Sigmoid colon (tissue), 7 donors: ENCODE results near the gene SLC27A2. TPM values are rescaled to one million over a fixed set of nuclear protein-coding genes. Genes with fewer than 3 reads are reported as not detected.

Experiments used
- DNase-seq: peaks from one replicate; pipeline ENCODE4 v3.0.0-alpha.2; 2019
- H3K27ac ChIP-seq, 4 donors: fragments of 200-600 bp; sonication (generic); one replicate each; pipeline ENCODE4 v1.5.1; 2016 to 2019; ENCODE audit warnings: mild to moderate bottlenecking in 1 of 4
- H3K27me3 ChIP-seq, 3 donors: fragments of 200-600 bp; sonication (generic); one replicate each; pipeline ENCODE4 v1.5.1; 2019; ENCODE audit warnings: mild to moderate bottlenecking in 1 of 3
- H3K36me3 ChIP-seq, 4 donors: fragments of 200-600 bp; sonication (generic); one replicate each; pipeline ENCODE4 v1.5.1; 2016 to 2019
- H3K4me1 ChIP-seq, 4 donors: fragments of 200-600 bp; sonication (generic); one replicate each; pipeline ENCODE4 v1.5.1; 2017 to 2019
- H3K4me3 ChIP-seq, 4 donors: fragments of 200-600 bp; sonication (generic); one replicate each; pipeline ENCODE4 v1.5.1; 2017 to 2019; ENCODE audit warnings: mild to moderate bottlenecking in 2 of 4, moderate library complexity in 1 of 4
- H3K9me3 ChIP-seq, 4 donors: fragments of 200-600 bp in 3 of 4; sonication (generic) in 3 of 4; one replicate each; pipeline versions ENCODE4 v1.5.1 to v1.6.1; 2013 to 2019
- CTCF ChIP-seq, 4 experiments: fragments of 450-650 bp in 3 of 4; fragments of 200-600 bp in 1 of 4; IDR thresholded peaks; one replicate each; pipeline ENCODE4 v1.5.1; 2016 to 2019; ENCODE audit warnings: antibody characterized with exemption in 4 of 4, mild to moderate bottlenecking in 3 of 4, moderate library complexity in 2 of 4
- EP300 ChIP-seq, 4 donors: sonication (generic); formaldehyde crosslinking; IDR thresholded peaks; one replicate each; pipeline ENCODE4 v1.6.1; 2017; ENCODE audit warnings: antibody characterized with exemption in 4 of 4
- POLR2A ChIP-seq, 2 donors: fragments of 450-650 bp; IDR thresholded peaks; one replicate each; pipeline ENCODE4 v1.6.1; 2016; ENCODE audit warnings: antibody characterized with exemption in 2 of 2, mild to moderate bottlenecking in 2 of 2, moderate library complexity in 2 of 2
- POLR2AphosphoS5 ChIP-seq, 4 donors: sonication (generic); formaldehyde crosslinking; IDR thresholded peaks; one replicate each; pipeline ENCODE4 v1.6.1; 2017; ENCODE audit warnings: antibody characterized with exemption in 4 of 4
- WGBS, 2 donors: extraction: QIAGEN DNeasy Blood & Tissue Kit; methylation state at CpG; one replicate each; pipeline ENCODE4 v1.1.7; 2013; 5-methylcytosine and 5-hydroxymethylcytosine counted together
- intact Hi-C: fragments of 100-400 bp; cut with DNase I; formaldehyde crosslinking; loops from one replicate; pipeline ENCODE4 v1.15.1; 2023
- polyA plus RNA-seq, 3 donors: library from polyadenylated mRNA; stranded (reverse); fragments of 200-250 nt; gene quantifications; one replicate each; pipeline ENCODE4 v1.2.3, GENCODE V29; 2013
- total RNA-seq, 4 donors: library from RNA; depleted of rRNA; stranded (reverse); fragments of >200 nt; gene quantifications; one replicate each; pipeline ENCODE4 v1.1.0, GENCODE V29; 2016
- donor health status: healthy with polysubstance abuse.
- donor health status: Bipolar disorder and iron deficiency.
- donor health status: healthy.

Gene SLC27A2
- total and polyA plus RNA-seq, 7 donors: 0.33 to 16.6 (median 4.6) TPM; not detected in 2

- Histone ChIP-seq H3K36me3 (no peaks in the 10 kb centered on the region), H3K27ac (no peak overlapping the region), H3K9me3 (no peaks in the 10 kb centered on the region), H3K27me3 (no peaks in the 10 kb centered on the region), H3K4me3 (no peak overlapping the region), H3K4me1 (peaks cover 0 to 15% (median 5%) of the 10 kb centered on the region in 4 donors)
- intact Hi-C loops: loop anchor here (2.0 to 10.0 kb wide), 3 partner anchors 723 to 1099 kb away; partner anchors contain the start of genes COPS2 and SECISBP2L
- TF ChIP-seq CTCF (IDR thresholded peaks at IDR 0.05) (no peak), POLR2AphosphoS5 (IDR thresholded peaks at IDR 0.05) (no peak), EP300 (IDR thresholded peaks at IDR 0.05) (no peak), POLR2A (IDR thresholded peaks at IDR 0.05) (no peak)
- WGBS, 2 donors: 91 to 96% methylated on average over 2 of the region's 2 CpGs
- no peak for DNase-seq
Measured at GRCh38 chr15:50143255-50143860, 38.6 kb upstream of the SLC27A2 start.

- Histone ChIP-seq H3K4me3 (no peak overlapping the region), H3K9me3 (no peaks in the 10 kb centered on the region), H3K27ac (no peak overlapping the region), H3K27me3 (no peaks in the 10 kb centered on the region), H3K36me3 (no peaks in the 10 kb centered on the region), H3K4me1 (peaks cover 0 to 15% (median 5%) of the 10 kb centered on the region in 4 donors)
- DNase-seq: no peak
- TF ChIP-seq EP300 (IDR thresholded peaks at IDR 0.05): no peak
- no peak for TF ChIP-seq CTCF (IDR thresholded peaks at IDR 0.05)
- TF ChIP-seq POLR2AphosphoS5 (IDR thresholded peaks at IDR 0.05): no peak
- TF ChIP-seq POLR2A (IDR thresholded peaks at IDR 0.05): no peak
- WGBS, 2 donors: 72 to 79% methylated on average over 6 of the region's 6 CpGs
- intact Hi-C loops: loop anchor here (1.0 to 10.0 kb wide), 5 partner anchors 906 to 1282 kb away; partner anchors contain the start of genes COPS2 and SECISBP2L
Measured at GRCh38 chr15:50144341-50145120, 37.5 kb upstream of the SLC27A2 start.

- no peak for DNase-seq
Measured at GRCh38 chr15:50145451-50145872, 36.5 kb upstream of the SLC27A2 start.

DNA sequence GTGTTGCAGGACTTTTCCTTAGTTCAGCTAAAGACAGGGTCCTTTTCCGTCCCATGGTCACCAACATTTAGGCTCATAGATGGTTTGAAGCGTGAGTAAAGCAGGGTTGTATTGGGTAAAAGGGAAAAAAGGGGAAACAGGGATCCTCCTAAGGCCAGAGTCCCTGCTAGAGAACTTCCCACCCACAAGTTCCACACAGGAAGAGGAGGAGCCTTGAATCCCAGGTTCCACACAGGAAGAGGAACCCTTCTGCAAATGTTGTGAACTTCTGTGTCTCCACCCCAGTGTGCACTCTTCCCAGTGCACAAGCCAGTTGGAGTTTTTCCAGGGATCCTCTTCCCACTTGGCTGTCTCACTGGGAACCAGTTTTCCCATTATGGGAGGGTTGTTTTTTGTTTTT lies 35.4 kb upstream of the SLC27A2 start:
- intact Hi-C loops: loop anchor here (10.0 kb wide), 2 partner anchors 992 to 1102 kb away; partner anchors contain the start of genes COPS2 and SECISBP2L
- TF ChIP-seq POLR2A (IDR thresholded peaks at IDR 0.05): no peak
- no peak for TF ChIP-seq EP300 (IDR thresholded peaks at IDR 0.05)
- no peak for TF ChIP-seq CTCF (IDR thresholded peaks at IDR 0.05)
- no peak for TF ChIP-seq POLR2AphosphoS5 (IDR thresholded peaks at IDR 0.05)
- 87 to 96% methylated on average over 2 of the region's 2 CpGs for WGBS, 2 donors
- H3K27me3 ChIP-seq: no peaks in the 10 kb centered on the region
- H3K9me3 ChIP-seq: no peaks in the 10 kb centered on the region
- DNase-seq: no peak
- peaks cover 0 to 15% (median 5%) of the 10 kb centered on the region in 4 donors for H3K4me1 ChIP-seq
- H3K27ac ChIP-seq: no peak overlapping the region
- no peaks in the 10 kb centered on the region for H3K36me3 ChIP-seq
- no peak overlapping the region for H3K4me3 ChIP-seq

More at GRCh38 chr15:50145451-50145872, 36.5 kb upstream of the SLC27A2 start:
- intact Hi-C loops: loop anchor here (1.0 to 10.0 kb wide), 5 partner anchors 907 to 1283 kb away; partner anchors contain the start of genes COPS2 and SECISBP2L
- 2 to 13% methylated on average over 2 of the region's 2 CpGs for WGBS, 2 donors
- peaks cover 0 to 15% (median 5%) of the 10 kb centered on the region in 4 donors for H3K4me1 ChIP-seq
- no peaks in the 10 kb centered on the region for H3K36me3 ChIP-seq
- H3K27ac ChIP-seq: no peak overlapping the region
- H3K4me3 ChIP-seq: no peak overlapping the region
- TF ChIP-seq CTCF (IDR thresholded peaks at IDR 0.05) (peak; percentile 43 to 62 (median 53)), EP300 (IDR thresholded peaks at IDR 0.05) (no peak)
- H3K27me3 ChIP-seq: no peaks in the 10 kb centered on the region
- no peaks in the 10 kb centered on the region for H3K9me3 ChIP-seq
